Cortex of kidney (tissue), 1 donor: ENCODE measurements around the gene BTBD10.

Experiments
- DNase-seq: peaks from one replicate; lab custom pipeline; 2025; lab: John Stamatoyannopoulos, UW

The BTBD10 gene

GRCh38 chr11:13373216-13373615 is 89.8 kb downstream of the BTBD10 start:
- no peak for DNase-seq

GRCh38 chr11:13368041-13368446 is 95.0 kb downstream of the BTBD10 start:
- no peak for DNase-seq

- DNase-seq = no peak
Observed at GRCh38 chr11:13367115-13367514, 95.9 kb downstream of the BTBD10 start.

GRCh38 chr11:13366266-13367026 is 96.6 kb downstream of the BTBD10 start:
- no peak for DNase-seq

- no peak for DNase-seq
Observed at GRCh38 chr11:13364388-13364787, 98.6 kb downstream of the BTBD10 start.

GRCh38 chr11:13362596-13363109 is 100.4 kb downstream of the BTBD10 start:
- no peak for DNase-seq

GRCh38 chr11:13358596-13359270 is 104.3 kb downstream of the BTBD10 start:
- DNase-seq = no peak

GRCh38 chr11:13357232-13357631 is 105.8 kb downstream of the BTBD10 start:
- no peak for DNase-seq

- no peak for DNase-seq
Observed at GRCh38 chr11:13355191-13355590, 107.8 kb downstream of the BTBD10 start.

GRCh38 chr11:13354335-13354734 is 108.7 kb downstream of the BTBD10 start:
- no peak for DNase-seq

- no peak for DNase-seq
Observed at GRCh38 chr11:13352711-13353110, 110.3 kb downstream of the BTBD10 start.

GRCh38 chr11:13349581-13349980 is 113.4 kb downstream of the BTBD10 start:
- no peak for DNase-seq

GRCh38 chr11:13349046-13349445 is 114.0 kb downstream of the BTBD10 start:
- DNase-seq = no peak

GRCh38 chr11:13348305-13348704 is 114.7 kb downstream of the BTBD10 start:
- DNase-seq = no peak

- no peak for DNase-seq
Observed at GRCh38 chr11:13347901-13348300, 115.1 kb downstream of the BTBD10 start.

- no peak for DNase-seq
Observed at GRCh38 chr11:13346470-13346869, 116.6 kb downstream of the BTBD10 start.

- no peak for DNase-seq
Observed at GRCh38 chr11:13344818-13345217, 118.2 kb downstream of the BTBD10 start.

GRCh38 chr11:13343931-13344717 is 118.9 kb downstream of the BTBD10 start:
- DNase-seq = no peak

GRCh38 chr11:13343067-13343466 is 120.0 kb downstream of the BTBD10 start:
- no peak for DNase-seq

- no peak for DNase-seq
Observed at GRCh38 chr11:13341026-13341425, 122.0 kb downstream of the BTBD10 start.

- DNase-seq = no peak
Observed at GRCh38 chr11:13339195-13340153, 123.5 kb downstream of the BTBD10 start.
